ENCODE results near the gene STX18.
"Not testable (repeated sequence)": the region's sequence is repeated elsewhere in the genome, so short reads cannot be mapped to it uniquely, and the experiment has no call there.

- TF ChIP-seq CTCF (IDR thresholded peaks at IDR 0.05 in 4 of 5, conservative IDR thresholded peaks at IDR 0.05 in 1 of 5); POLR2A (IDR thresholded peaks at IDR 0.05): not testable (repeated sequence)
Observed at GRCh38 chr4:4552042-4552441, 10.2 kb upstream of the STX18 start.
